GM18907 (cell line): ENCODE results near the gene ZNF883.

ENCODE experiments used
- ATAC-seq: cut with Tn5 transposase; IDR thresholded peaks from one replicate; pipeline ENCODE4 v1.9.1; 2021; ENCODE audit warnings: mild to moderate bottlenecking, moderate library complexity; ENCODE audit not compliant: unreplicated experiment

The ZNF883 gene

GRCh38 chr9:112921549-112921948, 90.4 kb downstream of the ZNF883 start:
- no peak for ATAC-seq

- ATAC-seq: no peak
Measured at GRCh38 chr9:112917987-112918362, 94.0 kb downstream of the ZNF883 start.

GRCh38 chr9:112917047-112917986, 94.7 kb downstream of the ZNF883 start:
- no peak for ATAC-seq

- no peak for ATAC-seq
Measured at GRCh38 chr9:112914524-112914923, 97.5 kb downstream of the ZNF883 start.

GRCh38 chr9:112913326-112913725, 98.7 kb downstream of the ZNF883 start:
- ATAC-seq: no peak

GRCh38 chr9:112912636-112913035, 99.4 kb downstream of the ZNF883 start:
- ATAC-seq: no peak

GRCh38 chr9:112911736-112912135, 100.3 kb downstream of the ZNF883 start:
- ATAC-seq: no peak
